HL-60/S4 (cell line): Measurements from ENCODE around the gene PPARGC1A.

Source experiments
- in situ Hi-C: fragments of 300-500 bp; cut with MboI; formaldehyde crosslinking; loops from 2 replicates; pipeline ENCODE4 v1.14.3; 2022; ENCODE audit warnings: low sequenced_read_pairs

Gene PPARGC1A

GRCh38 chr4:23911675-23912455 is 22.0 kb upstream of the PPARGC1A start:
- in situ Hi-C loops = no loop called here

GRCh38 chr4:23909671-23910070 is 19.8 kb upstream of the PPARGC1A start:
- in situ Hi-C loops = no loop called here

DNA sequence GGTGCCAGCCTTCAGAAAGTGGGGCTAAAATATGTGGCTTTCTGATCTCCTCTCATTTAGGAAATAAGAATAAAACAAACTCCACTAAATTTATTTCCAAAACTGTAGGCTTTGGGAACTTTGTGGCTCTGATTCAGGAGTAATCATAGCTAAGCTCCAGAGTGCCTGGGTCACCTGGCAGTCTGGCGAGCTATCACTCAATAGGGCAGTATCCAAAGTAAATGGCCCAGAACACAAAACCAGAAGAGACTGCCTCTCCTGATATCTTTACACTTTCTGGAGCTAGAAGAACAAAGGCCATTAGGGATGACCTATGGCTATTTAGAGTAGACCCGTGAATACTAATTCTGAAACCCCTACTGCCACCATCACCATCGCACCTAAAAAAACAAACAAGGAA is 17.0 kb upstream of the PPARGC1A start:
- in situ Hi-C loops = no loop called here

DNA sequence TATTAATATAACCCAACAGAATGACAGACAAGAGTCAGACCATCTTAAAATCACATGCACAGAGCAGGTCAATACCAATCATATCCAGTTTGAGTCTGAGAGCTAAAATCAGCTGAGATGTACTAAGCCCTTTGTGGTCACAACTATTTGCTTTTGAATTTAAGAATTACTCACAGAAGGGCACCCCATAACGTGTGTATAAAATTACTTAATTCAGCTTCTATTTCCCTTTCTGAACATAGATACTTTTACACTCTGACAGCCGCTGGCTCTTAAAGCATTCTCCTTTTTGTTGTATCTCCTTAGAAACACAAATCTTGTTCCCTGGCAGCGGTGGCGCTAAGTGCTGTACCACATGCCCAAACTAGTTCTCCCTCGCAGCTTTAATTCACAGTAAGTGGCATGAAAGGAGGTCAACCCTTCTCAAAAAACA is 14.8 kb upstream of the PPARGC1A start:
- in situ Hi-C loops = no loop called here

DNA sequence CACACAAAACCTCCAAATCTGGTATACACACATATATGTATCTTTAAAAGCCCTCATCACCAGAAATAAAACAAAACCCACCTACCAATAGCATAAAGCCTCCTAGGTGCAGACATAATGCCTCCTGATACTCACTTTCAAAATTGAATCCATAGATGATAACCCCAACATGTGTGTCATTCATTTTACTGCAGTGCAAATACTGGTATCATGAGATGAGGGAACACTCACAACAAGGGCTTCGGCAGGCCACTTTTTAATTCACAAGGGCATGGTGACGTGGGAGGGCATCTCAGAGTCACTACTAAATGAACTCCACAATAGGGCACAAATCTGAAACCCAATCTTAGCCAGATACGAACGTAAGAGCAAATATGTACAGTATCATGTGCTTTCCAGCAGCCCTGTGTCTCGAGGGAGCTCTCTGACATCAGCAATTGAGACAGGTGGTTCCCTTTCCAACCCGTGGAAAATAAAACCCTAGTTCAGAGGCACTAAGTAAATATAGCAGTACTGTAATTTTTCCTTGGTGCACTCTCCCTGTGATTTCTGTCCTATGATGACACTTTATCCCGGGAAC is 14.1 kb upstream of the PPARGC1A start:
- in situ Hi-C loops = no loop called here

- in situ Hi-C loops = no loop called here
Observed at GRCh38 chr4:23902222-23902804, 12.5 kb upstream of the PPARGC1A start.

DNA sequence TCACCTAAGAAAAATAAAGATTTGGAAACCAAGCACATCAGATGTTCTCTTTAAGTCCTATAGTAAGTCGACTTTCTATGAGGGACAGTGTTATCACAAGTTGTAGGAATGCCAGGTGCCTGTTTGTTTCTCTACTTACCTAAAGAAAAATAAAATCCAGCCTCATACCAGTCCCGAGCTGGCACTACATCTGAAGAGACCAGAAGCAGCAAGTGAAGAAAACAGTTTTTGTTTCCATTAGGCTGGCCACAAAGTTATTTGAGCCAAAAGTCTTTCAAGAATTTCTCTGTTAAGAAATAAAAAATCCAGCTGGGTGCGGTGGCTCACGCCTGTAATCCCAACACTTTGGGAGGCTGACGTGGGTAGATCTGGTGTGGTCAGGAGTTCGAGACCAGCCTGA is 10.8 kb upstream of the PPARGC1A start:
- in situ Hi-C loops = no loop called here

DNA sequence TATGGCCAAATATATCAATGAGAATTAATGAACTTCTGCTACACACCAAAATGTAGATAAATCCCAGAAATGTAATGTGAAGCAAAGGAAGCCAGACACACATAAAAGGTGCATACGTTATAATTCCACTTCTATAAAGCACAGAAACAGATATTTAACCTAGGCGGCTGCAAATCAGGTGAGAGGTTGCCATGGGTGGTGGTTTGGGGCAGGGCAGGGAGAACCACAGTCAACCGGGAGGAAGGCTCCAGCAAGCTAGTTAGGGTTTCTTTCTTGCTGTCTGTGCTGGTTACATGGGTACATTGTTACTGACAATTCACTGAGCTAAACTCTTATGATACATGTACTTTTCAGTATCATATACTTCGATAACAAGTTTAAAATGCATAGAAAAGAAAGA is 9.7 kb upstream of the PPARGC1A start:
- in situ Hi-C loops = no loop called here

DNA sequence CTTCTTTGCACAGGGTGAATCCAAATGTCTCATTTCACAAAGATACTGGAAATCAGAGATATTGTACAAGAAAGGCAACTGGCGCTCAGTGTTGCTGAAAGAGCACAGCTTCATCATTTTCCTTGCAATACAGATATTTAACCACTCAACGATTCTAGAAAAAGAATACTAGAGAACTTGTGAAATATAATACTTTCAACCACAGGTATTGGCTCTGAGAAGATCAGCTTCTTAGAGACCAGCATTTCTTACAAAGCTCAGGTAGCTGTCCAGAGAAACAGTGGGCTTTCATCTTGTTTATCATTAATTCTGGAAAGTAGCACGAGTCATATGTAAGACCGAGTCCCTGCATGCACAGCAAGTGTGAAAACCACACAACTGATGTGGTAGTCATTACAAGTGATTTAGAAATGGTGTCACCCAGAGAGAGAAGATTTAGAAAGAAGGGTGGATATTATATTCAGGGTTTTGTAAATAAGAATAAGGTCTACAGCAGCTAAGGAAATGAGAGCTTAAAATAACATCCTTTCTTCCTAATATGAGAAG is 7.8 kb upstream of the PPARGC1A start:
- in situ Hi-C loops = no loop called here

DNA sequence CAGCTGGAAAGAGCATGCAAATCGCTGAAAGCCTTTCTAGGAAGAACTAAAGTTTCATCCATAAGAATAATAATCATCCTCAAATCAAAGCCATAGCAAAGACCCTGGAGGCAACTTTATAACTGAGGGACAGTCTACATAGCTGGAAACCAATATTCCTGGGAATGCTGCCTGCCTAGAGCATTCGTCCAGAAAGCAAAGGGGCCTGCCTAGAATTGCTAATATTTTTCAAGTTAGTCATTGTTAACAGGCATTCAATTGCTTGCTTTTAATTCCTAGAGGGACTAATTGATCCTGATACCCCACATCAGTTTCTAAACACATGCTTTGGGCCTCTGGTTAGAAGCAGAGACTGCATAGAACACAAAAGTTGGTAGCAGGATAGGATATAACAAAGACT is 4.2 kb upstream of the PPARGC1A start:
- in situ Hi-C loops = no loop called here

DNA sequence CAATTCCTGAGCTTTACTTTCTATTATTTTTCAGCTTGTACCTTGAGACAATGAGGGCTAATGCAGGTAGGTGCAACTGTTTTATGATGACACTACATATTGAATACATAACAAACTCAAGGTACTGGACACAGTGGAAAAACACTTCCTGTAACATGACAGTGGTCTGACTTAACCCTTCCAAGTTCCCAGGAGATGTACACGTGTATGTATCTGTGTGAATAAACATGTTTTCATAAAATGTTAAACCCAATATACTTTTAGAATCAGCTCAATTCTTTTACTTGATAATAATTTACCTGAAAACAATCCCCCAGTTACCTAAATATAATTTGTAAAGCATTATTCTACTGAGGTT is 1.2 kb upstream of the PPARGC1A start:
- in situ Hi-C loops = no loop called here

DNA sequence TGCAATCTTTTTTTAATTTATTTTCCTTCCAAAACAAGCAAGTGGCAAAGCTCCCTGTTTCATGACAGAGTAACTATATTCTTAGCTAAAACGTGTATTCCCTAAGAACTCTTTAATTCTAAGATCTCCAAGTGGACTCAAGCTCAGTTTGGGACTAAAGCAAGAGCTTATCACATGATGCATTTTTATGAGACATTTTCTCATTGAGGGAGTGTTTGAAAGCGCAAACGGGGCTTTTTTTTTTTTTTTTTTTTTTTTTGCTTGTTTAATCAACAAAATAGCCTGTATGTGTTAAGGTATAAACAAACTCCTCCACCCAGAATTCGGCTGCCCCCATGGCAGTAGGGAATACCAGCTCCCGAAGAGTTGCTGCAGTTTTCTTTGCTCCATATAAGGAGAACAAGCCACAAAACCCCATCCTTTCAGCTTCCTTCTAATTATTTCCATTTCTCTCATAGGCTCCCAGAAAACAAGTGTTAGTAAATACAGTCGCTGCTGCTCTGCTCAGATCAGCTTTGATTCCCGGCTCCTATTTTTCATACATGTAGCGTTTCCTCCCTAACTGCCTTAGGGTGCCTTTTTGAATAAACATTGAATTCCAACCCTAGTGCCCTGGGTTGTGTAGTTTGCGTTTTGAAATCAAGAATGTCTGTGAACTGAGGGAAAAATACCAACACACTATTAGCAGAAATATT is 669 bp upstream of the PPARGC1A start:
- in situ Hi-C loops = no loop called here

DNA sequence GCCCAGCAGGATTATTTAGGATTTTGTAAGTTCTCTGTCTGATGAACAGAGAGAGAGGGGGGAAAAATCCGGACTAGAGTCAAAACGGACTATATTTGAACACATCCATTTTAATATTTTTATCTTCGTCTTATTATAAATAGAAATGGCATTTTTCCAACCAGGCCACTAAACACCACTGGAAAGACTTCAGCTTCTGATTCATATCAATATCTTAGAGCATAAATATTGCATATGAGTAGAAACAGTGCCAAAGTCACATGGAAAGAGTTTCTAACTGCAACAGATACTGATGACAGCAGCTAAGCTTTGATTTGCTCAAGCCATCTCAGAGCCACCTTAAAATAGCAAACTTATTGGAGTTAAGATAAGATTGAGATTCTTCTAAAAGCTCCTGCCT is 456 bp downstream of the PPARGC1A start:
- in situ Hi-C loops = no loop called here

DNA sequence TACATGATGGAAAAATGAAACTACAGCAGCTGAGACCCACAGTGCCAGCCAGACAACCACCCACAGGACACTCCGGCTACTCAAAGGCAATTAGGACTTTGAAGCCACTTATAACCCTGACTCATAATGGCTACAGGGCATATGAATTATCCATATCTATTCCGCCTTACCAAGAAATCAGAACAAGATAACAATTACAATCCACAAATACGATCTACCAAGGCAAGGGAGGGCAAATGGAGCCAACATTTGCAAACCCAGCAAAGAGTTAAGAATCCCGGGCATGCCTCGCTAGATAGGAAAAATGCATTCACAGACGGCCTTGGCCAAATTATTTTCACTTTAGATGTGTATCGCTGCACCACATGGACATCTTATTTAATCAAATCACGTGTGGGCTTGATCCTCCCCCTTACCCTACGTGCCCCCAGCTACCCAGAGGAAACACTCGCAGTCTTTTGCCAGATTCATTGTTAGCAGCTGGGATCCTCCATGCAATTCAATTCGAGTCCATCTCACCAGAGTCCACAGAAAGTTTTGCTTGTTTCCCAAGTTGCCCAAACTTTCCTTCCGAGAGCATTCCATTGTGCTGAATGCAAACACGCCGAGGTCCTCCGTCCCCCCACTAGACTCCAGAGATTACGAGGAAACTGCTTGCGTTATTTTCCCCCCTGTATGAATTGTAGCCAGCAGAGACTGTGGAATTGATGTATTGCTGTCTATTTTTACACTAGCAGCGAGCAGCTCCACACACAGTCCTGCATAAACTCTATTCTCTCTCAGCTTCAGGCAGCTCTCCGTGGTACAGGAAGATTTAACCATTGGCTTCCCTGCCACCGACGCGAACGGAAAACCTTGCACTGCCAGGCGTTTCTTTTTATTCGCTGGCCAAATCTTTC is 1.2 kb downstream of the PPARGC1A start:
- in situ Hi-C loops = no loop called here

DNA sequence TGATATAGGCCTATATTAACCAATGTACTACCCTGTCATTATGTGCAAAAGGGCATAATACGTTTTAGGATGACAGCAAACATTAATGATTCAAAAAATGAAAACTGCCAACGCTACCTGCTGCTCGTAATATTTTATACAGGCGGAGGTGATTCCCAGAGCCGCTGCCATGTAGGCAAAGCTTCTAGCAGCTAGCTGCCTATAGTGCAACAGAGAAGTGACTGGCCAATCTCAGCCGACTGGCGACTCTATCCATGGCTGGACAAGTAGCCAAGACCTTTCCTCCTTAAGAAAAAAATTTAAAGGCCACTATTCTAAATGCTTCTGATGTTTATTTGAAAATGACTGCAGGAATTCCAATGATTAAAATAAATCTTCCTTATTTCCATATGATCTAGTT is 1.9 kb downstream of the PPARGC1A start:
- in situ Hi-C loops = no loop called here

DNA sequence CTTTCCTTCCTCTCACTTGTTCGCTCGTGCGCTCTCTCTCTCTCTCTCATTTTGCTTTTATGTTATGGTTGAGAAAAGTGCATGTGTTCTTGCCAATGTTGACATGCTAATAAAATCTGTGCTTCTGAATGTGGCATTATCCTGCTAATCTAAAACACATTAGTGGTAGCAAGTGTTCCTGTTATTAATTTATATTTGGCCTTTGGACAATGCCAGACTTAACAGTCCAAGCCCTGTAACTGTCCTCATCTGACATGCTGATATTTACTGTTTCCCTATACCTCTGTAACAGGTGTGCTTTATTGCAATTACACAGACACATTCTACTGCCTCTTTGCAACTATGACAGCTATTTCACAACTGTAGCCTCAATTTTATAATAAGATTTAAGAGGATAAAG is 2.7 kb downstream of the PPARGC1A start:
- in situ Hi-C loops = no loop called here

DNA sequence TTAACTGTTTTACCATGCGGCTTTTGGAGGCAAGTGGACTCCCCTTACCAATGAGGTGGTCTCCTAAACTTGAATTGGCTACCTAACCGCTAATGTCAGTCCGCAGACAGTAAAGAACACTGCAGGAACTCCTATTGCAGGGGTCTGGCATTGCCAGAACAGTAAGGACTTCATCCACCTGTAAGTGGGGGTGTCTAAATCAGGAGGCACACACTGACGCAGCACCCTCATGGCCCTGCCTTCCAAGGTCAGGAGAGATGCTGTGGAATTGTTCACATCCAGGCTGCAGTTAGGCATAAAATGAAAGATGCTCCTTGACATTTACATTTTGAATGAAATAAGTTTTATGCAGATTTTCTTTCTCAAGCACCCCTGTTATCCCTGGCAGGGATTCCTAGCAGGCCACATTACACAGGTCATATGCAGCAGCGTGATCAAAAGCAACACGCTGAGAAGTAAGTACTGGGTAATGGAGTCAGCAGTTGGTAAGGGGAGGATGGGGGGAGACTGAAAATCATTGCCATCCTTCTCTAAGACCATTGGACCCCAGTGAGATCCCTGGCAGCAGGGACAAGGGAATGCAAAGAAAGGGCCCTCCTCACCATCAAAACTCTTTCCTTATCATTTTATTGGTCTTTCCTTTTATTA is 3.8 kb downstream of the PPARGC1A start:
- in situ Hi-C loops = no loop called here

DNA sequence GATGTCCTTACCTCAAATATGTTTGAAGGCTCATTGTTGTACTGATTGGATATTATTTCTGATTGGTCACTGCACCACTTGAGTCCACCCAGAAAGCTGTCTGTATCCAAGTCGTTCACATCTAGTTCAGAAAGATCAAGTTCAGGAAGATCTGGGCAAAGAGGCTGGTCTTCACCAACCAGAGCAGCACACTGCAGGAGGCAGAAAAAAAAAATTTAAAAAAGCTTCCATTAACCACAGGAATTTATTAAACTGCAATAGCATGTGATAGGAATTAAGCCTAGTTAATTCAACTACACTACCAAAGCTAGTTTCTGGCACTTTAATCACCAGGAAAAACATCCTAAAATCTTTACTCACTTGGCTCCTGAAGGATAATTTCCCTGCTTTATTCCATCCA is 5.1 kb downstream of the PPARGC1A start:
- in situ Hi-C loops = no loop called here

- in situ Hi-C loops = no loop called here
Observed at GRCh38 chr4:23884261-23884660, 5.6 kb downstream of the PPARGC1A start.

GRCh38 chr4:23882976-23883531 is 6.8 kb downstream of the PPARGC1A start:
- in situ Hi-C loops = no loop called here
